WTC11 (cell line): ENCODE data around the gene CD59. TPM values are rescaled to one million over a fixed set of nuclear protein-coding genes. Genes with fewer than 3 reads are reported as not detected.

Experiments
- ATAC-seq: fragments of 200-7000 bp; cut with Tn5 transposase; 2 replicates; pipeline ENCODE4 v1.10.0; 2021; ENCODE audit warnings: mild to moderate bottlenecking, moderate library complexity
- CTCF ChIA-PET: fragments of 300-600 bp; sonication (Branson Sonifier 250); formaldehyde crosslinking; loops from one replicate; lab custom pipeline; 2021; ENCODE audit warnings: antibody characterized with exemption; lab: Charles Lee
- POLR2A ChIA-PET: fragments of 350-600 bp; sonication (Branson Sonifier 250); formaldehyde crosslinking; loops from one replicate; lab custom pipeline; 2021; ENCODE audit warnings: antibody characterized with exemption; lab: Charles Lee
- DNase-seq: peaks from one replicate; pipeline ENCODE4 v3.0.0; 2021; ENCODE audit warnings: low spot score
- H3K27ac Mint-ChIP-seq: 2 replicates; pipeline ENCODE4 v1.8.0; 2021; ENCODE audit warnings: mixed read lengths
- H3K27me3 Mint-ChIP-seq: 2 replicates; pipeline ENCODE4 v1.8.0; 2021; ENCODE audit warnings: low read depth, mild to moderate bottlenecking, moderate library complexity, mixed read lengths
- H3K36me3 Mint-ChIP-seq: 2 replicates; pipeline ENCODE4 v1.8.0; 2021; ENCODE audit warnings: mixed read lengths
- H3K4me1 Mint-ChIP-seq: 2 replicates; pipeline ENCODE4 v1.8.0; 2022; ENCODE audit warnings: mixed read lengths
- H3K4me3 Mint-ChIP-seq: 2 replicates; pipeline ENCODE4 v1.8.0; 2021; ENCODE audit warnings: mild to moderate bottlenecking, moderate library complexity, mixed read lengths
- H3K9me3 Mint-ChIP-seq: 2 replicates; pipeline ENCODE4 v1.8.0; 2021; ENCODE audit warnings: mixed read lengths
- AR ChIP-seq: fragments of 250-450 bp; sonication (Bioruptor Pico); IDR thresholded peaks from 2 replicates; pipeline ENCODE4 v1.9.0; 2021; ENCODE audit warnings: mild to moderate bottlenecking
- ATF2 ChIP-seq: sonication (generic); formaldehyde crosslinking; IDR thresholded peaks from 2 replicates; pipeline ENCODE4 v1.8.1; 2022; ENCODE audit warnings: low read depth, missing genetic modification reagents, borderline replicate concordance
- ATF6 ChIP-seq: sonication (generic); formaldehyde crosslinking; IDR thresholded peaks from 2 replicates; pipeline ENCODE4 v1.8.1; 2023; ENCODE audit warnings: mild to moderate bottlenecking, missing genetic modification reagents
- CDX4 ChIP-seq: fragments of 250-450 bp; sonication (Bioruptor Pico); IDR thresholded peaks from 2 replicates; pipeline ENCODE4 v1.9.0; 2021; ENCODE audit warnings: moderate library complexity, mild to moderate bottlenecking, inconsistent platforms, borderline replicate concordance
- CREM ChIP-seq: sonication (generic); formaldehyde crosslinking; IDR thresholded peaks from 2 replicates; pipeline ENCODE4 v1.8.1; 2022; ENCODE audit warnings: mild to moderate bottlenecking, missing genetic modification reagents, moderate library complexity
- CTCF ChIP-seq: fragments of 200-600 bp; IDR thresholded peaks from 2 replicates; pipeline ENCODE4 v1.8.0; 2022; ENCODE audit warnings: antibody characterized with exemption
- ELF4 ChIP-seq: sonication (generic); formaldehyde crosslinking; IDR thresholded peaks from 2 replicates; pipeline ENCODE4 v1.8.1; 2022; ENCODE audit warnings: low read depth, mild to moderate bottlenecking, moderate library complexity, missing genetic modification reagents
- FOXJ3 ChIP-seq: sonication (generic); formaldehyde crosslinking; IDR thresholded peaks from 2 replicates; pipeline ENCODE4 v1.9.0; 2021; ENCODE audit warnings: missing genetic modification reagents, mild to moderate bottlenecking, borderline replicate concordance
- GABPB1 ChIP-seq: sonication (generic); formaldehyde crosslinking; IDR thresholded peaks from 2 replicates; pipeline ENCODE4 v1.8.1; 2023; ENCODE audit warnings: mild to moderate bottlenecking, missing genetic modification reagents
- GRHL2 ChIP-seq: fragments of 250-450 bp; sonication (Bioruptor Pico); IDR thresholded peaks from 2 replicates; pipeline ENCODE4 v1.8.0; 2022; ENCODE audit warnings: mild to moderate bottlenecking, moderate library complexity; ENCODE audit not compliant: insufficient replicate concordance, severe bottlenecking
- HMGXB4 ChIP-seq: sonication (generic); formaldehyde crosslinking; IDR thresholded peaks from 2 replicates; pipeline ENCODE4 v1.8.1; 2023; ENCODE audit warnings: mild to moderate bottlenecking, moderate library complexity, missing genetic modification reagents
- IRF1 ChIP-seq: sonication (generic); formaldehyde crosslinking; IDR thresholded peaks from 2 replicates; pipeline ENCODE4 v1.8.0; 2023; ENCODE audit warnings: missing genetic modification reagents
- MYBL2 ChIP-seq: sonication (generic); formaldehyde crosslinking; IDR thresholded peaks from 2 replicates; pipeline ENCODE4 v1.8.1; 2023; ENCODE audit warnings: mild to moderate bottlenecking, moderate library complexity, missing genetic modification reagents
- NFATC4 ChIP-seq: fragments of 250-450 bp; sonication (Bioruptor Pico); IDR thresholded peaks from 2 replicates; pipeline ENCODE4 v1.9.0; 2021; ENCODE audit warnings: mild to moderate bottlenecking
- TCF7 ChIP-seq: sonication (generic); formaldehyde crosslinking; IDR thresholded peaks from 2 replicates; pipeline ENCODE4 v1.8.0; 2022; ENCODE audit warnings: mild to moderate bottlenecking, low read depth, missing genetic modification reagents, moderate library complexity
- TEAD4 ChIP-seq: sonication (generic); formaldehyde crosslinking; IDR thresholded peaks from 2 replicates; pipeline ENCODE4 v1.8.0; 2022; ENCODE audit warnings: mild to moderate bottlenecking, missing genetic modification reagents
- USF1 ChIP-seq: sonication (generic); formaldehyde crosslinking; IDR thresholded peaks from 2 replicates; pipeline ENCODE4 v1.8.0; 2022; ENCODE audit warnings: mild to moderate bottlenecking, missing genetic modification reagents
- ZBTB21 ChIP-seq: sonication (generic); formaldehyde crosslinking; IDR thresholded peaks from 2 replicates; pipeline ENCODE4 v1.8.1; 2023; ENCODE audit warnings: mild to moderate bottlenecking, missing genetic modification reagents, borderline replicate concordance
- ZMAT4 ChIP-seq: fragments of 250-450 bp; sonication (Bioruptor Pico); IDR thresholded peaks from 2 replicates; pipeline ENCODE4 v1.9.0; 2021; ENCODE audit warnings: mild to moderate bottlenecking
- total RNA-seq: library from RNA; stranded (reverse); gene quantifications from 3 replicates; pipeline ENCODE4 v1.2.3, GENCODE V29; 2021

The CD59 gene
- total RNA-seq, 1 experiment from 2014 or later, result 65.8 TPM

- TF ChIP-seq ZBTB21 (CRISPR knock-in tag) (no peak), ATF6 (CRISPR knock-in tag) (no peak), ZMAT4 (no peak), TEAD4 (CRISPR knock-in tag) (no peak), NFATC4 (CRISPR knock-in tag) (no peak), CTCF (peak; percentile 52; the same call in 1 of the 2 replicates), GABPB1 (CRISPR knock-in tag) (no peak)
- ATAC-seq (peak; percentile 43), DNase-seq (peak; percentile 62)
- Mint-ChIP-seq H3K4me3 (no peak overlapping the region), H3K27me3 (no peaks in the 10 kb centered on the region), H3K36me3 (no peaks in the 10 kb centered on the region), H3K9me3 (no peaks in the 10 kb centered on the region), H3K4me1 (peaks cover 52% of the 10 kb centered on the region), H3K27ac (no peak overlapping the region)
- POLR2A ChIA-PET, result no interaction called here
- CTCF ChIA-PET, result interaction anchor here (0.6 to 6.4 kb wide), 9 partner anchors 13 to 421 kb away, joined by 3 to 36 read pairs (median 4); partner anchors contain the start of gene C11orf91
These were observed 48.3 kb downstream of the CD59 start for GRCh38 chr11:33687733-33688479.

- ChIA-PET POLR2A (interaction anchor here (0.5 to 1.1 kb wide), 2 partner anchors 23 to 159 kb away, joined by 6 to 11 read pairs; no protein-coding TSS in a partner anchor), CTCF (interaction anchor here (0.7 to 6.4 kb wide), 5 partner anchors 68 to 1192 kb away, joined by 4 to 36 read pairs (median 5); partner anchors contain the start of gene KIAA1549L)
- no peak overlapping the region for H3K4me3 Mint-ChIP-seq
- ATAC-seq (no peak), DNase-seq (no peak)
- H3K36me3 Mint-ChIP-seq, result no peaks in the 10 kb centered on the region
- no peaks in the 10 kb centered on the region for H3K9me3 Mint-ChIP-seq
- TF ChIP-seq FOXJ3 (CRISPR knock-in tag) (no peak), TCF7 (CRISPR knock-in tag) (no peak), IRF1 (CRISPR knock-in tag) (no peak), AR (CRISPR knock-in tag) (no peak), CDX4 (no peak), GRHL2 (CRISPR knock-in tag) (no peak), GABPB1 (CRISPR knock-in tag) (no peak), CREM (CRISPR knock-in tag) (no peak), ATF2 (CRISPR knock-in tag) (no peak), USF1 (no peak), HMGXB4 (CRISPR knock-in tag) (no peak), ELF4 (CRISPR knock-in tag) (no peak), MYBL2 (CRISPR knock-in tag) (no peak)
- H3K27ac Mint-ChIP-seq, result no peak overlapping the region
- peaks cover 5% of the 10 kb centered on the region; the same call in 1 of the 2 replicates for H3K27me3 Mint-ChIP-seq
- peaks cover 31% of the 10 kb centered on the region for H3K4me1 Mint-ChIP-seq
These were observed 51.1 kb downstream of the CD59 start for GRCh38 chr11:33685082-33685481.
